Astrocyte of the cerebellum (primary cell): ENCODE measurements around the gene OR9G1.
"Not testable (repeated sequence)": the region's sequence is repeated elsewhere in the genome, so short reads cannot be mapped to it uniquely, and the experiment has no call there.

Experiments
- DNase-seq: peaks from one replicate; pipeline ENCODE4 v3.0.0-alpha.2; 2011; ENCODE audit warnings: low read depth
- H3K4me3 ChIP-seq: 2 replicates; pipeline ENCODE4 v1.5.1; 2011; ENCODE audit warnings: mild to moderate bottlenecking, low read depth, low read length, moderate library complexity
- in situ Hi-C: cut with HindIII; loops from 2 replicates; pipeline ENCODE4 v1.10.0; 2017; ENCODE audit warnings: low sequenced_read_pairs
- TF ChIP-seq, protein P1 (sequence below): IDR thresholded peaks from 2 replicates; pipeline ENCODE4 v1.5.1; 2012; ENCODE audit warnings: low read length, low read depth, moderate library complexity, mild to moderate bottlenecking; ENCODE audit errors: missing control alignments

The OR9G1 gene, protein sequence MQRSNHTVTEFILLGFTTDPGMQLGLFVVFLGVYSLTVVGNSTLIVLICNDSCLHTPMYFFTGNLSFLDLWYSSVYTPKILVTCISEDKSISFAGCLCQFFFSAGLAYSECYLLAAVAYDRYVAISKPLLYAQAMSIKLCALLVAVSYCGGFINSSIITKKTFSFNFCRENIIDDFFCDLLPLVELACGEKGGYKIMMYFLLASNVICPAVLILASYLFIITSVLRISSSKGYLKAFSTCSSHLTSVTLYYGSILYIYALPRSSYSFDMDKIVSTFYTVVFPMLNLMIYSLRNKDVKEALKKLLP

DNA sequence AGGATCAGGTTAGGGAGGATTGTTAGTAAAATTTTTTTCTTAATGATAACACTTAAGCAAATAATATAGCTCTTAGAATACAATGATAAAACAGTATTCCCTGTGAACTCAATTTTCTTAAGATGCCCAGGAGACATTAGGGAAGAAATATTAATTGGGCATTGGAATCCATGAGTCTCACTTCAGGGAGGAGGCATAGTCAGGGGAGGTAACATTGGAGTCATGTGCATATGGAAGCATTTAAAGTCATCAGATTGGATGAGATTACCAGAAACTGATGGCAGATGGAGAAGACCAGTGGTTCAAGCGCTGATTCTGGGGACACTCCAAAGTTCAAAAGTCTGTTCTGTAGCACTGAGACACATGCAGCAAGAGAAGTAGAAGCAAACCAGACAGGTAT lies at the start of gene OR9G1:
TSS of gene OR9G1 (plus strand) at position 301 of the 400 bp plus-strand sequence. CDS start 1,293 bp downstream, outside the sequence.
- TF ChIP-seq, protein P1, sequence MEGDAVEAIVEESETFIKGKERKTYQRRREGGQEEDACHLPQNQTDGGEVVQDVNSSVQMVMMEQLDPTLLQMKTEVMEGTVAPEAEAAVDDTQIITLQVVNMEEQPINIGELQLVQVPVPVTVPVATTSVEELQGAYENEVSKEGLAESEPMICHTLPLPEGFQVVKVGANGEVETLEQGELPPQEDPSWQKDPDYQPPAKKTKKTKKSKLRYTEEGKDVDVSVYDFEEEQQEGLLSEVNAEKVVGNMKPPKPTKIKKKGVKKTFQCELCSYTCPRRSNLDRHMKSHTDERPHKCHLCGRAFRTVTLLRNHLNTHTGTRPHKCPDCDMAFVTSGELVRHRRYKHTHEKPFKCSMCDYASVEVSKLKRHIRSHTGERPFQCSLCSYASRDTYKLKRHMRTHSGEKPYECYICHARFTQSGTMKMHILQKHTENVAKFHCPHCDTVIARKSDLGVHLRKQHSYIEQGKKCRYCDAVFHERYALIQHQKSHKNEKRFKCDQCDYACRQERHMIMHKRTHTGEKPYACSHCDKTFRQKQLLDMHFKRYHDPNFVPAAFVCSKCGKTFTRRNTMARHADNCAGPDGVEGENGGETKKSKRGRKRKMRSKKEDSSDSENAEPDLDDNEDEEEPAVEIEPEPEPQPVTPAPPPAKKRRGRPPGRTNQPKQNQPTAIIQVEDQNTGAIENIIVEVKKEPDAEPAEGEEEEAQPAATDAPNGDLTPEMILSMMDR = no peak
- no peak for DNase-seq
- in situ Hi-C loops = no loop called here
- no peak within 1 kb of the TSS for H3K4me3 ChIP-seq

DNA sequence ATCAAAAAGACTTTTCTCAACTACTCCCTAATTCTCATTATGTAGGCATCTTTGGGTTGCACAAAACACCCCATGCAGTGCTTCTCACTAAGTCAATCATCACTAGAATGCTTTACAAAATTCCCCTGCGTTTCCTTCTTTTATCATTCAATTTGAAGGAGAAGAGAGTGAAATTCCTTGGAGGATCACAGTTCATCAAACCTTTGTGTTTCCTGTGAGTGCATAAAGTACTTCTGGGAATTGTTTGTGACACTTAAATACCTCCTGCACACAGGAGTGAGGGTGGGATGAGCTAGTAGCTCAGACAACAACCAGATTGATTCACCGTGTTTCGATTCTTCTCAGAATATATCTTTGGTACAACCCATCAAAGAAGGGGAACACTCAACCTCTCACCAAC lies 39.1 kb upstream of the OR9G1 start:
- in situ Hi-C loops = no loop called here
- DNase-seq = no peak
- TF ChIP-seq, protein P1 = no peak
- no peak overlapping the region for H3K4me3 ChIP-seq

DNA sequence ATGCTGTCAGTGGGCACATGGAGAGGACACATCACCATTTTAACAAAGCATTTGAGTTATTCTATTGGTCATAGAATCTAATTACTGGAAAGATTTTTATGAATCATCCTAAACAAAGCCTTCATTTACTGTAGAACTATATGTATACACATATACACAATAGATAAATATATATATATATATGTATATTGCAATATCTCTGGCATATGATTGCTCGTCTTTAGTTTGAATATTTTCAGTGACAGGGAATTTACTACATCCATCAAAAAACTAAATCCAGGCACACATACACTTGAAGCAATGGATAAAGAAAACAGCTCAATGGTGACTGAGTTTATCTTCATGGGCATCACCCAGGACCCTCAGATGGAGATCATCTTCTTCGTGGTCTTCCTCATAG lies 35.5 kb upstream of the OR9G1 start, which contains the start of gene OR5AR1:
TSS of gene OR5AR1 (plus strand) at position 301 of the 400 bp plus-strand sequence. CDS start at position 301, 0 bp downstream.
- TF ChIP-seq, protein P1 = no peak

DNA sequence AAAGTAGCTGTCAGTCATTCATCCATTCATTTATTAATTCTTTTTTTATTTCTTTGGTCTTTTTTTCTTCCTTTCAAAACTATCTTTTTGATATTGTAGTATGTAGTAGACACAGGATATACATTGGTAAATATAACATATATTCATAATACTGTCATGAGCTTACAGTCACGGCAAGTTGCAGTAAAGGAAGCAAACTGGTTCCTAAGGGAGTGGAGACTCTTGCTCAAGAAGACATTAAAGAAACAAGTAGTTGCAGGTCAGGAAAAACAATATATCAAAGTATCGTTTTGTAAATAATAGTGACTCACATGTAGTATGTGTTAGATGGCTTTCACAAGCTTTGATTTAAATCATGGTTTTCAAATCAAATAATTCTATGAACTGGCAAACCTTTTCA lies 27.9 kb upstream of the OR9G1 start:
- no peak for DNase-seq
- H3K4me3 ChIP-seq = no peak overlapping the region
- in situ Hi-C loops = no loop called here
- TF ChIP-seq, protein P1 = no peak

More for the DNA sequence above, 35.5 kb upstream of the OR9G1 start, which contains the start of gene OR5AR1:
- in situ Hi-C loops = no loop called here
- no peak within 1 kb of the TSS for H3K4me3 ChIP-seq
- DNase-seq = no peak

DNA sequence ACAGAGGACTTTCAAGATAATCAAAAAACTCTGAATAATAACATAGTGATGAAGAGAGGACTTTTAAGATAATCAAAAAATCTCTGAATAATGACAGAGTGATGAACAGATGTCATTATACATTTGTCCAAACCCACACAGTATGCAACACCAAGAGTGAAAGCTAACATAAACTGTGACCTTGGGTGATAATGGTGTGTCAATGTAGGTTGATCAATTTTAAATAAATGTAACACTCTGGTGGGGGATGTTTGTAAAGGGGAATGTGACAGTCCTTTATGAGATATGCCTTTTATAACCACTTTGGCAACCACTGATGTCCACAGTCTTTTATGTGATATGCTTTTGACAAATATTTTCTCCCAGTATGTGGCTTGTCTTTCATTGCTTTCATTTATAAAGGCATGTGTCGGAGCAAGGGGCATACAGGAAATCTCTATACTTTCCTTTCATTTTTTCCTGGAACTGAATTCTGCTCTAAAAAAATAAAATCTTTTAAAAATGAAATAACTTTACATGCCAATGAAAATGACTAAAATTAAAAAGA lies 10.3 kb upstream of the OR9G1 start:
- DNase-seq = no peak
- TF ChIP-seq, protein P1 = no peak
- in situ Hi-C loops = no loop called here
- H3K4me3 ChIP-seq = no peak overlapping the region

DNA sequence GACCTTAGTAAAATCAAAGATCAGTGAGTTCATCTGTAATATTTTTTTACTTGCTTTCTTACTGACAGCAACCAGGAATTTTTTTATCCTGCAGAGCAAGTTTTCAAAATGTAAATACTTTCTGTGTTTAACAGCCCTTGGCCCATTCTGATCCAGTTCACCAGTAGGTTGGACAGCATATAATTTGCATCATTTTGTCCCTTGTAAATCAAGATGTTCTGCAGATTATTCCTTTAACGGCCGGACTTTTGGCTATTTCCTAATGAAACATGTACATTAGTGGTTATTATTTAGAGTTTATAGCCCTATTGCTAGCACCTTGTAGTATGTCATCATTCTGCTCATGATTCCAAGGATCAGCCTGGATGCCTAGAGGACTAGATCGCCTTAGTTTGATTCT lies 7.7 kb upstream of the OR9G1 start:
- in situ Hi-C loops, DNase-seq, H3K4me3 ChIP-seq: not testable (repeated sequence)

DNA sequence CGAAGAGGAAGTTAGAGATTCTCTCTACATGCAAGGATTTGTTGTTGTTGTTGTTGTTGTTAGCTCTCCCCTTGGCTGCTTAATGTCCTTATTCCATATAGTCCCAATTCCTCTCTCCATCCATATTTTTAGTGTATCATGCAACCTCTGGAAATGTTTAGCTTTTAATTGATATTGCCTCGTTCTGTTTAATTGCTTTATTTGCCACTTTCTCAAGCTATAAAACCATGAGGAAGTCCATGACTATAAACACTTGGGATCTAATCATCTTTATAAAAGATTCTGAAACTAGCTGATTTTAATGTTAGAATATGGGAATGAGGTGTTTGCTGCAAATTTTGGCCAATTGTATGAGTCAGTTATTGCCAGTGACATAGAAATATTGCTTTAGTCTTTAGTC lies 5.5 kb upstream of the OR9G1 start:
- TF ChIP-seq, protein P1 = no peak
- DNase-seq = no peak
- no peak overlapping the region for H3K4me3 ChIP-seq
- in situ Hi-C loops = no loop called here
